ENCODE results near the gene ABT1.

GRCh38 chr6:26624557-26624956, 27.8 kb downstream of the ABT1 start:
- TF ChIP-seq CTCF (IDR thresholded peaks at IDR 0.05) (no peak), POLR2A (IDR thresholded peaks at IDR 0.05) (no peak)

All from Peyer's patch (tissue), 4 donors.